ENCODE data around the gene SVIL.

GRCh38 chr10:29670761-29671160 lies 36.0 kb upstream of the SVIL start:
- TF ChIP-seq POLR2AphosphoS5 (IDR thresholded peaks at IDR 0.05) (no peak), SMC3 (conservative IDR thresholded peaks at IDR 0.05; ENCODE audit: poor library complexity) (no peak), REST (IDR thresholded peaks at IDR 0.05; ENCODE audit: borderline replicate concordance) (no peak), CTCF (IDR thresholded peaks at IDR 0.05; ENCODE audit: poor library complexity, severe bottlenecking) (no peak), EZH2 (IDR thresholded peaks at IDR 0.05; ENCODE audit: borderline replicate concordance, insufficient read depth, low read length, poor library complexity, severe bottlenecking) (no peak)
